CD4-positive, alpha-beta T cell treated with Interleukin-17A for 1 hour (primary cell): ENCODE results near the gene ARID1A.
"Not testable (repeated sequence)": the region's sequence is repeated elsewhere in the genome, so short reads cannot be mapped to it uniquely, and the experiment has no call there.

Source experiments
- DNase-seq: peaks from one replicate; pipeline ENCODE4 v3.0.0-alpha.2; 2020

Gene ARID1A

DNA sequence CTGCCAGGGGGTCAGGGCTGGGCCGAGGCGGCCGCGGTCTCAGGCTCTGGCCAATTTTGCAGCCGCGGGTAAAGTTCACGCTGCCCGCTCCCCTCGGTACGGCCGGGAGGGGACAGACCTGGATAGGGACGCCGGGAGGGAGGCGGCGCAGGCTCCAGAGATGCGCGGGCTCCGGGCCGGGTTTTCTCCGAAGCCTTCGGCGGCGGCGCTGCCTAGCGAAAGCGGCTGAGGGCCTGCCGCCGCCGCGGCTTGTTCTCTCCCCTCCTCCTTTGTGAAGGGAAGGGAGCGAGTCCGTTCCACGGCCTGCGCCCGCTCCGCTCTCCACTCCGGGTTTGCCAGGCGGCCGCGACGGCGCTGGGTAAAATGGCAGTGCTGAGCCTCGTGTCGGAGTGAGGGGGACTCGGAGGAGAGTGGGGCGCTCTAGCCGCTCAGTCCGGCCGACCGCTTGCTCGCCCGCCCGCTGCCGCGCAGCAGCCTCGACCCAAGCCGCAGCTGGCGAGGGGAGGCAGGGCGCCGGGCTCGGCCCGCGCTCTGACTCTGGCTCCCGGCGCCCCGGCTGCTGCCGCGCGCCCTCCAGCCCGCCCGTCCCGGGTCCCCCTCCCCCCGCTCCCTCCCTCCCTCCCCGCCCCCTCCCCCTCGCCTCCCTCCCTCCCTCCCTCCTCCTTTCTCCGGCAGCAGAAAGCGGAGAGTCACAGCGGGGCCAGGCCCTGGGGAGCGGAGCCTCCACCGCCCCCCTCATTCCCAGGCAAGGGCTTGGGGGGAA lies at the start of gene ARID1A:
TSS of gene ARID1A (plus strand) at position 660 of the 763 bp plus-strand sequence. CDS start 389 bp downstream, outside the sequence.
- DNase-seq = peak; percentile 97

DNA sequence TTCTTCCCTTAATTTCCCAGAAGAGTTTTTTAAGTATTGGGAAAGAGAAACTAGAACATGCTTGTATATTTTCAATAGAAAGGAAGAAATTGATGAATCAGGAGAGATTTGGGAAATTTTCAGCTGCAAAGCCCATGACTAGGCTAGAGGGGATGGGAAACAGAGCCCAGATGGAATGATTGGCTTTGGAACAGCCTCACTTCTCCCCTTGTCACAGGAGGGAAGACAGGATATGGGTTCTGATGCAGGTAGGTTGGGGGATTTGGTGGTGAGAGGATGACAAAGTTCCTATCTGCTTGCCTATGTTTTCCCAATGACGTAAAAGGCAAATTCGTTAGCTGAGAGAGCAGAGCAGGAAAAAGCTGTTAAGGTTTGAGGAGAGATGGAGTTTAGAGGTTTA lies 31.0 kb upstream of the ARID1A start:
- DNase-seq = no peak

DNA sequence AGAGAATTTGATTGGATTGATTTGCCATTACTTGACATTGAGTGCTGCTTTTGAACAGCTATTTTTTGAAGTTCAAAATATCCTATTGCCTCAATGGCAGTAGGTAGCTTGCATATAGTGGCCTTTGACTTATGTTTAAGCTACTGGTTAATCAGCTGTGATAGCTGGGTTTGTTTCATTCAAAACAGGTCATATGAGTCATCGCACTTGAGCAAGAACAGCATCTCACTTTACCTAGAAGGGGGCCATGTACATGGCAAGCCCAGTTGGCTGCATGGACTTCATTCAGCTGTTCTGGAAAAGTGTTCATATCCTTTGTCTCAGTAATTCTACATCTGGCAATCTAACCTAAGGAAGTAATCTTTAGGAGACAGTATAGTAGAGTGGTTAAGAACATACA lies 29.0 kb upstream of the ARID1A start:
- DNase-seq = no peak

DNA sequence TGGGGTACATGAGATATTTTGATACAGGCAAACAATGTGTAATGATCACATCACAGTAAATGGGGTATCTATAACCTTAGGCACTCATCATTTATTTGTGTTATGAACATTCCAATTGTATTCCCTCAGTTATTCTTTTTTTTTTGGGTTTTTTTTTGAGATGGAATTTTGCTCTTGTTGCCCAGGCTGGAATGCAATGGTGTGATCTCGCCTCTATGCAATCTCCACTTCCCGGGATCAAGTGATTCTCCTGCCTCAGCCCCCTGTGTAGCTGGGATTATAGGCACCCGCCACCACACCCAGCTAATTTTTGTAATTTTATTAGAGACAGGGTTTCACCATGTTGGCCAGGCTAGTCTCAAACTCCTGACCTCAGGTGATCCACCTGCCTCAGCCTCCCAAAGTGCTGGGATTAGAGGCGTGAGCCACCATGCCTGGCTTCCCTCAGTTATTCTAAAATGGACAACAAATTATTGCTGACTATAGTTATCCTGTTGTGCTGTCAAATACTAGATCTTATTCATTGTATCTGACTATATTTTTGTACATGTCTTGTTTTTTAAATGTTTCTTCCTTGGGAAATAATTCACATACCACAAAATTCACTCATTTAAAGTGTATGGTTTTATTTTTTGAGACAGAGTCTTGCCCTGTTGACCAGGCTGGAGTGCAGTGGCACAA lies 27.6 kb upstream of the ARID1A start:
- DNase-seq = not testable (repeated sequence)

DNA sequence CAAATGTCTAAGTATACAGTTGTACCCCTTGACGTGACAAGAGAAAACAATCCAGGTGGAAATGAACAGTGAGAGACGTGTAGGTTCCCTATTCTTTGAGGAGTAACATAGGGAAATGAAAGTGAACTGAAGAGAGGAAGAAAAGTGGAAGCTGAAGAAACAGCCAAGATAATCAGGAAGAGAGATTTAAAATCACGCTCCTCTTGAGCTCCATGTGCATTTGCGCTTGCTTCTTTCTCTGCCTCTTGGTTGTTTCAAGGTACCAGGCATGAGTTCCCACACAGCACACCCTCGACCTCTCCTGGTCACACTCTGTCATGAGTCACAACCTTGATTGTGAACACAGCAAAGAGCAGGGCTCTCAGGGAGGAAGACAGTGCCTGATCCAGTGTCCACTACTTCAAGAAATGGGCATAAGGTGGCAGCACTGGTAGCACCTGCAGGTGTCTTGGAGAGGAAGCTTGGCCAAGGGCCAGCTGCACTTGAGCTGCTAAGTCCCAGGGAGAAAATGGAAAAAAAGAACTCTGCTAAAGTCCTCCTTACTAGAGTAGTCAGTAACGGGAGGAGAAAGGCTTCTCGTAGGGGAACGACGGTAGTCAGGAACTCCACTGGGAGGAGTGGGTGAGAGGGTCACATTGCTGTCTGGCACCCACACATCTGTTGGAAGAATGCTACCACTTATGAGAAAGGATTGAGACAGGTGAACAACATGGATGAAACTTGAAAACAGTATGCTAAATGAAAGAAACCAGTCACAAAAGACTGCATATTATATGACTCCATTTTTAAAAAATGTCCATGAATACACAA lies 18.3 kb upstream of the ARID1A start:
- DNase-seq = peak; percentile 78

DNA sequence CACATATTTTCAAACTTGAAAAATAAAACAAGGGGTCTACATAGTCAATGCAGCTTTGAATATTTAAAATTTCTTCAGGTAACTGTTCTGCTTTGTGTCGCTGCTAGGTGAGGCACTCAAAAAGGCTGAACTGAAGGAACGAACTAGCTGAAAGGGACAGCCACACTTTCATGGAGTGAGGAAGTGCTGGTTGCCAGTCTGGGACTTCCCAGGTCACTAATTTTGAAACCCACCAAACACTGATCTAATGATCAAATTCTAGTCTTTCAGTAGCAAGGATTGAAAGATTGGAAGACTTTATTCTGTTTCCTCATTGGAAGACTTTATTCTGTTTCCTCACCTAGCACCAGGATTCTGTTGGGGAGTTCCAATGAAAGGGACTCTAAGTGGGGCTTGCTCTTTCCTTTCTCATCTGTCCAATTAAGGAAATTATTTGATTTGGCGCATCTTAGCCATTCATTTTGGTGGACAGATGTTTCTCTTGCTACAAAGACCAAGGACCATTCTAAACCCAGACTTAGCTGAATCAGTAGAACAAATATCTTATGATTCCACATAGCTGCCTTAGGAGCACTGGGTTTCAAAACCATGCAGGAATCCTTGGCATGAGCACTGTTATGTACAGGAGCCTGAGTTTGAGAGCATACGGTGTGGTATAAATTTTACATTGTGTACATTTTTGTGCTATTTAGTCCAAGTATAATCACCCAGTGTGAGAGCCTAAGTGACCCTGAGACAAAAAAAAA lies 10.9 kb upstream of the ARID1A start:
- no peak for DNase-seq

DNA sequence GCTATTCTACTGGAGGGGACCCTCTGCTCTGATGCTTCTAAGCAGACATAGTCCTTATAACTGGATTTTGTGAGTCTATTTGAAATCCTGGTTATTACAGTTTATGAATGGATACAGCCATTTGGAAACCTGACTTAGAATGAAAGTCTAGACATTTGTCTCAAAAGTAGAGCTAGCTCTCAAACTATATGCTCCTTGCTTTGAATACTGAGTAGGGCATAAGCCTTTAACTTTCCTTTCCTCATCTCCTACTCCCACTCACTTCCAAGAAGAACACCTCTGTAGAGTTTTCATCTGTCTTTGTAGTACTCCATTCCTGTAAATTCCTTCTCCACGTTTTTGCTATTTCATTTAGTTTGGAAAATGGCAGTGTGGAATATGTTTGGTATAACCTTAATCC lies 9.0 kb upstream of the ARID1A start:
- DNase-seq = no peak

DNA sequence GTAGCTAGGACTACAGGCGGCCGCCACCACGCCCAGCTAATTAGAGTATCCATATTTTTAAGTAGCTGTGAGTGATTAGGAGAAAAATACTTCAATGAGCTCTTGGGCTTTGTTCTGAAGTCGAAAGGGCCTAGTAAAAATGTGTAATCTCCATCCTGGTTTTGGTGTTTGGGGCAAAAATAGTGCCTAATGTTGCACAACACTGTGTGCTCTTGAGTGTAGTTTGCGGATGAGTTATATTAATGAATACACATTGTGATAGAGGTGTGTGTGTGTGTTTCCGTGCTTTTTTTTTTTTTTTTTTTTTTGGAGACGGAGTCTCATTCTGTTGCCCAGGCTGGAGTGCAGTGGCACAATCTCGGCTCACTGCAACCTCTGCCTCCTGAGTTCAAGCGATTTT lies 6.3 kb upstream of the ARID1A start:
- no peak for DNase-seq

DNA sequence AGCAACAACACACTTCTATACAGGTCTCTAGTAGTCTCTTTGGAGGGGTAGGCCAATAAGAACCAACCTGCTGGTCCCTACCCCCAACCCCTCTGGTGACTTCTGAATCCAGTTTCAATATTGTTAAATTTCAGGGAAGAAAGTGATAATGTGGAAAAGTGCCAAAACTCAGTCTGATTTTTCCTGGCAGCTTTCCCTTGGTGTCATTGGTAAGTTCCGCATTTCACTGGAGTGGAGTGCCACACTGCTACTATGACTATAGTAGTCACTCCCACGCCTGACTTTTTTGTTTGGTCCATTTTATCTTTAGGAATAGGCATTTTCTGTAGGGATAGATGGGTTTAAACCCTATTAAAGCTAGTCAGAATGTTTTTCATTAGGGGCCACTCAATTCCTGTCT lies 5.7 kb upstream of the ARID1A start:
- no peak for DNase-seq

DNA sequence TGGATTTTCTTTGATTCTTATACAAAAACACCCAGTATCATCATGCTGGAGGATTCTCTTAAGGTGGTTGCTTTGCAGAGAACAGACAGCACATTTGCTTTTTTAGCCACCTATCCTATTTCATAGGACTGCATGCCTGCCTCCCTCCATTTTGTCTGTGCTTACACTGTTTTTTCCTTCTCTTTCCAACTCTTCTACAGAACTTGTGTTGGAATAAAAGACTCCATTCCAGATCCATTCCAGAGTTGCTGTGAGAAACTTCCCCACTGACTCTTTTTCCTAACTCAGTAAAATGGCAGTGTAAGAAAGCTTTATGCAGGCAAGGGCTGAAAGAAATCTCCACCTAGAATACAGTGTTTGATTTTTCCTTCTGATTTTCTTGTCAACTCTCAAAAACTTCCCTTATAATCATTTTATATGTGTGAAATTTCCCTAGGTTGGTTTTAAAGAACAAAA lies 5.2 kb upstream of the ARID1A start:
- no peak for DNase-seq

DNA sequence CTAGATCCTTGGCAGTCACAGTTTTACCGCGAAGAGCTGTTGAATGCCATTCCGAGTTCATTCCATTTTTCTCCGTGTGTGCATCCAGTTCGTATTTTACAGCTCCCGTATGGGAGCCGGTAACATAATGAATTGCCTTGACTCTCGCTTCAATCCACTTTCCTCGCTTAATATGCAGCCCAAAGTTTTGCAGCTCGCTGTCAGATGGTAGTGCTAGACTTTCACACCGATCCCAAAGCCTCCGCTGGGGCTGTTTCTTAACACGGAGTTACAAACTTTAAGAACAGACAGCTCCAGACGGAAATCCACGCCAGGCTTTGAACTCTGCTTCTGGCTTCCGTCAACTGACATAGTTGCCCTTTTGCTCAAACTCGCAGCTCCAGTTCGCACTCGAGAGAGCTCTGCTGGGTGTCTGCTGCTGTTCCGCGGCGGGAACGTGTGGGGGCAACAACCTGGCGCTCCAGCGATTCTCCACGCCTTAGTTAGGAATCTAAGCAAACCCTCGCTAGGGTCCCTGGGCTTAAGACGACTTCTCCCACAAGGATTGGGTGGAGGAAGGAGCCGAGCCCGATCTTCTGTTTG lies 3.5 kb upstream of the ARID1A start:
- peak; percentile 90 for DNase-seq

DNA sequence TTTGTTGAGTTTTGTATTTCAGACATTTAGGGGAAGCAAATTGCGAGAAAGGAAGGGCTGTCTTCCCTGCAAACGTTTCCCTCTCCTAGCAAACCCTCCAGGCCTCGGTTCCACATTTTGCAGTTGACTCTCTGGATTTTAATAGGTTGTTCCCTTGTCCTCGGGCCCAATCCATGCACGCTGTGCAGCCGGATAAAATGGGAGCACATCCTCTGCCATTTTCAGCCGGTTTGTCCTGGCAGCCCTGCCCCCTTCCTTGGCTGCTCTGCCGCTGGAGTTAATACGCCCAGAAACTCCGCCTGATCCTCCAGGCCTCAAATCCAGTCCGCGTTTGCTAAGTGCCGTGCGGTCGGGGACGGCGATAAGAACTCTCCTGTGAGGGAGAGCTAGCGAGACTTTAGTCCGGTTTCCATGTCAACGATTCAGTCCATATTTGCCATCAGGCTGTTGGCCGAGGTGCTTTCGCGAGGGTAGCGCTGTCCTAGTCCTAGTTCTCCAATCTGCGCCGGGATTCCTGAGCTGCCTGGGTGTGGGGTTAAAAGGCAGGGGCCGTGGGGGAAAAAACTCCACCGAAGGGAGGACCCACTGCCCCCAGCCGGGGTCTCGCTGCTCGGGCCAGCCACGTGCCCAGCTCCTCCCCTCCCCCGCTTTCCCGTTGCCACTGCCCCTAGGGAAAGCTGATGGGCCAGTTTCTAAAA lies 2.9 kb upstream of the ARID1A start:
- peak; percentile 94 for DNase-seq

DNA sequence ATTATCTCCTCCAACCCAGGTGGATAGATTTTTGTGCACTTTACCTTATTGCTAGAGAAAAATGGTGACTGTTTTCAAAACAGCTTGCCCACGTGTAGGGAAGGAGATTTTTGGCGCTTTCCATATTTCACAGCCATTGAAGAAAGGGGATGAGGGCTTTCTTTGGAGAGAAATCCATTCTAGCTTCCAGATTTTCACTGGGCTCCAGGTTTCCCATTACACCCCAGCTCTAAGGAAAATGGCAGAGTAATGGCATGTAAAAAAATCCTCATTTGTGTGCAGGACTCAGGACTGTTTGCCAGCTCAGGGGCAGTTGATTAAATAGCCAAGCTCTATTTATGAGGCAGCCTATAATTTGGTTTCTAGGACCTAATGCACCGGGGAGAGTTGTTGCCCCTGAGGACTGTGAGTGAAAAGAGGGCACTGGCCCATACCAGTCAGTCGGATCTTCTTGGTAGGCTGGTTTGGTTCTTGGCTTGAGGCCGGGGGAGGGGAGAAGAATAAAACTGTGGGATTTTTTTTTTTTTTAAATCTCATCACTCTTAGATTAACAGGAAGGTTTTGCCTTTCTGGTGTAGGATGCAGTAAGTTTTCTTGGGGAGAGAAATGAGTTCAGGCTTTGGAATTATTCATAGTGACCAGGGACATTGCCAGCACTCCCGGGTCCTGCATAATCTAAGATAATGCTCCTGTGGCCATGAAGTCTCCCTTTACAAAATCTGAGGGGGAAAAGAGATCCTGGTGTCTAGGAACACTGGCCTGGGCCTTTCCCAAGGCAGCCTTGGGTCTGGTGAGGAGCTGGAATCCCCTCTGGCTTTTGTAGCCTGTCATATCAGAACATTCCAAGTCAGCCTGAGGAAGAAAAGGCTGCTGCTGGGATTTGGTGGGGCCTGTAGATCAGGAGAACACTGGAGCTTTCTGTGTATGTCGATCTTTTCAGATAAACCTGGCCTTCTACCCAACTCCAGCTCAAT lies 1.9 kb upstream of the ARID1A start:
- DNase-seq = no peak

DNA sequence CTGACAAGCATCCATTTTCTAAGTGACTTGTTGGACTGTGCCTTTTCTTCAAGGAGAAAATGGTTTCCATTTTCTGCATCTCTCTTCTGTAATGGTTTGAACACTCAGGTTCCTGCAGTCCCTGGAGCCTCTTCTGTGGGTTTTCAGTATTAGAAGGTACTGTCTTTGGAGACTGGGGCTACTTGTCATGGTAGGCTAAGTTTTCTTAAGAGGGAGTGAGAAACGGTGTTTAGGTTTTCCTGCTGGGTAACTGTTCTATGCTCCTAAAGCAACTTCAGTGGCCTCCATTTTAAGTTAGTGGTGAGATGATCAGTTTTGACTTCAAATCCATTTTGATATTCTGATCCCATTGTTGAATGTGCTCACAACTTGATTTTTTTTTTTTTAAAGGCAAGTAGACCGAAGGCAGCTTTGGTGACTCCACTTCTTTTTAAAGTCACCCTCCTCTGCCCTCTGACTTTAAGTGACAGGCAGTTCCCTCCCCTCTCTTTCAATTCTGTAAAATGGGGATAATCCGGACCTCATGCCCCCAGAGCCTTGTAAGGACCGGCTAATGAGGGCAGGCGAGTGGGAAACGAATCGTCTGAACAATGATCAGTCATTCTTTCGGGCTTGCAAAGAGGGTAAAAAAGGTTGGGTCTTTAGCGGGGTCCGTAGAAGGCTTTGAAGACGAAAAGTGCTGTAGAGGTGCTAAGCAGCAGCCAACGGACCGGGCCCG lies 1.0 kb upstream of the ARID1A start:
- peak; percentile 49 for DNase-seq

DNA sequence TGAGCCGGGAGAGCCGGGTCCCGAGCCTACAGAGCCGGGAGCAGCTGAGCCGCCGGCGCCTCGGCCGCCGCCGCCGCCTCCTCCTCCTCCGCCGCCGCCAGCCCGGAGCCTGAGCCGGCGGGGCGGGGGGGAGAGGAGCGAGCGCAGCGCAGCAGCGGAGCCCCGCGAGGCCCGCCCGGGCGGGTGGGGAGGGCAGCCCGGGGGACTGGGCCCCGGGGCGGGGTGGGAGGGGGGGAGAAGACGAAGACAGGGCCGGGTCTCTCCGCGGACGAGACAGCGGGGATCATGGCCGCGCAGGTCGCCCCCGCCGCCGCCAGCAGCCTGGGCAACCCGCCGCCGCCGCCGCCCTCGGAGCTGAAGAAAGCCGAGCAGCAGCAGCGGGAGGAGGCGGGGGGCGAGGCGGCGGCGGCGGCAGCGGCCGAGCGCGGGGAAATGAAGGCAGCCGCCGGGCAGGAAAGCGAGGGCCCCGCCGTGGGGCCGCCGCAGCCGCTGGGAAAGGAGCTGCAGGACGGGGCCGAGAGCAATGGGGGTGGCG lies 371 bp downstream of the ARID1A start:
- no peak for DNase-seq

DNA sequence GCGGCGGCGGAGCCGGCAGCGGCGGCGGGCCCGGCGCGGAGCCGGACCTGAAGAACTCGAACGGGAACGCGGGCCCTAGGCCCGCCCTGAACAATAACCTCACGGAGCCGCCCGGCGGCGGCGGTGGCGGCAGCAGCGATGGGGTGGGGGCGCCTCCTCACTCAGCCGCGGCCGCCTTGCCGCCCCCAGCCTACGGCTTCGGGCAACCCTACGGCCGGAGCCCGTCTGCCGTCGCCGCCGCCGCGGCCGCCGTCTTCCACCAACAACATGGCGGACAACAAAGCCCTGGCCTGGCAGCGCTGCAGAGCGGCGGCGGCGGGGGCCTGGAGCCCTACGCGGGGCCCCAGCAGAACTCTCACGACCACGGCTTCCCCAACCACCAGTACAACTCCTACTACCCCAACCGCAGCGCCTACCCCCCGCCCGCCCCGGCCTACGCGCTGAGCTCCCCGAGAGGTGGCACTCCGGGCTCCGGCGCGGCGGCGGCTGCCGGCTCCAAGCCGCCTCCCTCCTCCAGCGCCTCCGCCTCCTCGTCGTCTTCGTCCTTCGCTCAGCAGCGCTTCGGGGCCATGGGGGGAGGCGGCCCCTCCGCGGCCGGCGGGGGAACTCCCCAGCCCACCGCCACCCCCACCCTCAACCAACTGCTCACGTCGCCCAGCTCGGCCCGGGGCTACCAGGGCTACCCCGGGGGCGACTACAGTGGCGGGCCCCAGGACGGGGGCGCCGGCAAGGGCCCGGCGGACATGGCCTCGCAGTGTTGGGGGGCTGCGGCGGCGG lies 1.0 kb downstream of the ARID1A start:
- peak; percentile 72 for DNase-seq

DNA sequence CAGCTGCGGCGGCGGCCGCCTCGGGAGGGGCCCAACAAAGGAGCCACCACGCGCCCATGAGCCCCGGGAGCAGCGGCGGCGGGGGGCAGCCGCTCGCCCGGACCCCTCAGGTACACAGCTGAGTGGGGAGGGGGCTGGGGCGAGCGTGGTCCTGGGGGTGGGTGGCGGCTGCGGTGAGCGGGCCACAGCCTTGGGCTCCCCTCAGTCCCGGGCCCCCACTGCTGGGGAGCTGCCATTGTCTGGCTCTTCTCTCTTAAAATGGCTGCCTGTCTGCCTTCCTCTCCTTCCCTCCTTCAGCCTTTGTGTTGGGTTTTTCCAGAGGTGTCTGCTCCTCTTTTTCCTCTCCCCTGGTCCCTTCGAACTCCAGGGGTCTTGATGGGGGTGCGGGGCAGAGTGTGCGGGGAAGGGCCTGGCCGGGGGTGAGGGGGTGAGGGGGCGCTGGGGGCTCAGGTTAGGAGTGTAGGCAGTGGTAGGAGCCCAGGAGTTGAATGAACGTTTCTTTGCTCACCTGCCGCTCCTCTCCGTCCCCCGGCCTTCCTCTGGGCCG lies 1.7 kb downstream of the ARID1A start:
- no peak for DNase-seq
